Uterus (tissue), 4 donors: ENCODE measurements around the gene ORM2. TPM values are rescaled to one million over a fixed set of nuclear protein-coding genes. Genes with fewer than 3 reads are reported as not detected.

ENCODE experiments used
- DNase-seq, 2 donors: peaks; one replicate each; pipeline ENCODE4 v3.0.0-alpha.2; 2019 to 2020
- H3K27ac ChIP-seq, 2 donors: fragments of 200-600 bp; sonication (generic); 1 replicate in 1 of 2; 2 replicates in 1 of 2; pipeline ENCODE4 v1.5.1; 2016 to 2018
- H3K27me3 ChIP-seq, 2 donors: fragments of 200-600 bp; sonication (generic); one replicate each; pipeline ENCODE4 v1.5.1; 2018 to 2019; ENCODE audit warnings: control low read depth in 1 of 2
- H3K36me3 ChIP-seq, 2 donors: fragments of 200-600 bp; sonication (generic); one replicate each; pipeline ENCODE4 v1.5.1; 2019; ENCODE audit warnings: control low read depth in 1 of 2
- H3K4me1 ChIP-seq, 2 donors: fragments of 200-600 bp; sonication (generic); one replicate each; pipeline ENCODE4 v1.5.1; 2018 to 2019; ENCODE audit warnings: control low read depth in 1 of 2
- H3K4me3 ChIP-seq, 2 donors: fragments of 200-600 bp; sonication (generic); 1 replicate in 1 of 2; 2 replicates in 1 of 2; pipeline ENCODE4 v1.5.1; 2018 to 2019; ENCODE audit warnings: mild to moderate bottlenecking in 1 of 2
- H3K9me3 ChIP-seq, 2 donors: fragments of 200-600 bp; sonication (generic); one replicate each; pipeline ENCODE4 v1.5.1; 2019; ENCODE audit warnings: control low read depth in 1 of 2
- CTCF ChIP-seq, 4 experiments: fragments of 200-600 bp in 2 of 4; fragments of 450-650 bp in 2 of 4; sonication (generic) in 2 of 4; IDR thresholded peaks; one replicate each; pipeline ENCODE4 v1.5.1; 2016 to 2019; ENCODE audit warnings: antibody characterized with exemption in 4 of 4, mild to moderate bottlenecking in 2 of 4, moderate library complexity in 1 of 4
- POLR2A ChIP-seq, 2 donors: fragments of 450-650 bp; IDR thresholded peaks; one replicate each; pipeline ENCODE4 v1.6.1; 2016; ENCODE audit warnings: antibody characterized with exemption in 2 of 2, mild to moderate bottlenecking in 1 of 2, moderate library complexity in 1 of 2
- intact Hi-C: fragments of 100-400 bp; cut with DNase I; formaldehyde crosslinking; loops from one replicate; pipeline ENCODE4 v1.15.1; 2023; ENCODE audit warnings: low total_unique reads
- total RNA-seq, 4 donors: library from RNA; depleted of rRNA in 3 of 4; stranded (reverse); fragments of >200 nt in 3 of 4; gene quantifications; one replicate each; pipeline versions ENCODE4 v1.1.0 to v1.2.4, GENCODE V29; 2014 to 2023
- donor health status: DM: yes; HTN: yes; CAD: no.

The ORM2 gene
- total RNA-seq, 4 donors from 2014 or later = 1.2 TPM; not detected in 3

GRCh38 chr9:114289571-114290481 is 39.8 kb upstream of the ORM2 start:
- Histone ChIP-seq H3K4me3 (no peak overlapping the region), H3K27me3 (no peaks in the 10 kb centered on the region), H3K4me1 (no peaks in the 10 kb centered on the region), H3K36me3 (no peaks in the 10 kb centered on the region), H3K27ac (no peak overlapping the region), H3K9me3 (no peaks in the 10 kb centered on the region)
- TF ChIP-seq POLR2A (IDR thresholded peaks at IDR 0.05) = no peak
- TF ChIP-seq CTCF (IDR thresholded peaks at IDR 0.05) = no peak
- peak; percentile 14 to 16 for DNase-seq
- intact Hi-C loops = loop anchor here (2.0 kb wide), 1 partner anchor 135 kb away; the partner anchor contains the start of gene COL27A1

GRCh38 chr9:114290561-114290986 is 39.1 kb upstream of the ORM2 start:
- H3K27me3 ChIP-seq = no peaks in the 10 kb centered on the region
- DNase-seq = no peak
- intact Hi-C loops = loop anchor here (2.0 kb wide), 1 partner anchor 136 kb away; the partner anchor contains the start of gene COL27A1
- H3K9me3 ChIP-seq = no peaks in the 10 kb centered on the region
- no peak overlapping the region for H3K4me3 ChIP-seq
- H3K36me3 ChIP-seq = no peaks in the 10 kb centered on the region
- TF ChIP-seq CTCF (IDR thresholded peaks at IDR 0.05) (no peak), POLR2A (IDR thresholded peaks at IDR 0.05) (no peak)
- no peak overlapping the region for H3K27ac ChIP-seq
- H3K4me1 ChIP-seq = no peaks in the 10 kb centered on the region

- TF ChIP-seq POLR2A (IDR thresholded peaks at IDR 0.05) = no peak
- peak; percentile 87 to 94 (median 88) for TF ChIP-seq CTCF (IDR thresholded peaks at IDR 0.05)
- DNase-seq = peak; percentile 76 to 82
Observed at GRCh38 chr9:114291064-114291474, 38.6 kb upstream of the ORM2 start.

GRCh38 chr9:114291886-114292590 is 37.6 kb upstream of the ORM2 start:
- Histone ChIP-seq H3K4me1 (no peaks in the 10 kb centered on the region), H3K36me3 (no peaks in the 10 kb centered on the region), H3K9me3 (no peaks in the 10 kb centered on the region), H3K27ac (no peak overlapping the region), H3K4me3 (no peak overlapping the region), H3K27me3 (no peaks in the 10 kb centered on the region)
- peak; percentile 5 to 9 for DNase-seq
- no peak for TF ChIP-seq POLR2A (IDR thresholded peaks at IDR 0.05)
- no peak for TF ChIP-seq CTCF (IDR thresholded peaks at IDR 0.05)
- intact Hi-C loops = loop anchor here (2.0 kb wide), 1 partner anchor 137 kb away; the partner anchor contains the start of gene COL27A1

More at GRCh38 chr9:114291064-114291474, 38.6 kb upstream of the ORM2 start:
- no peak overlapping the region for H3K4me3 ChIP-seq
- H3K36me3 ChIP-seq = no peaks in the 10 kb centered on the region
- no peak overlapping the region for H3K27ac ChIP-seq
- intact Hi-C loops = loop anchor here (2.0 kb wide), 1 partner anchor 136 kb away; the partner anchor contains the start of gene COL27A1
- H3K4me1 ChIP-seq = no peaks in the 10 kb centered on the region
- no peaks in the 10 kb centered on the region for H3K9me3 ChIP-seq
- no peaks in the 10 kb centered on the region for H3K27me3 ChIP-seq
